HL-60 (cell line): Measurements from ENCODE around the gene GLIS1.

ENCODE experiments used
- DNase-seq, 2 experiments: peaks; one replicate each; pipeline ENCODE4 v3.0.0-alpha.2; 2010 to 2020; ENCODE audit warnings: low read depth in 1 of 2, low spot score in 1 of 2
- H3K27ac ChIP-seq: fragments of 250-450 bp; sonication (Bioruptor Pico); replicated peaks from 2 replicates; pipeline ENCODE4 v1.5.1; 2020; ENCODE audit warnings: mild to moderate bottlenecking, moderate library complexity
- H3K27me3 ChIP-seq: fragments of 250-450 bp; sonication (Bioruptor Pico); 2 replicates; pipeline ENCODE4 v1.5.1; 2021; ENCODE audit warnings: mild to moderate bottlenecking, moderate library complexity; ENCODE audit not compliant: insufficient read depth, poor library complexity, severe bottlenecking
- H3K4me3 ChIP-seq: replicated peaks from 2 replicates; pipeline ENCODE4 v1.5.1; 2011; ENCODE audit warnings: mild to moderate bottlenecking, control low read depth, low read length; ENCODE audit not compliant: insufficient read depth
- CTCF ChIP-seq: IDR thresholded peaks from one replicate; pipeline ENCODE4 v1.5.1; 2011; ENCODE audit warnings: low read length, control low read depth, inconsistent platforms; ENCODE audit not compliant: insufficient read depth
- GABPA ChIP-seq: IDR thresholded peaks from 2 replicates; pipeline ENCODE4 v1.6.1; 2012; ENCODE audit warnings: low read depth
- POLR2AphosphoS5 ChIP-seq: IDR thresholded peaks from 2 replicates; pipeline ENCODE4 v1.6.1; 2012; ENCODE audit warnings: low read depth
- REST ChIP-seq: IDR thresholded peaks from 2 replicates; pipeline ENCODE4 v1.6.1; 2012; ENCODE audit warnings: low read depth; ENCODE audit not compliant: insufficient replicate concordance
- SPI1 ChIP-seq: IDR thresholded peaks from 2 replicates; pipeline ENCODE4 v1.6.1; 2012; ENCODE audit warnings: low read depth, mild to moderate bottlenecking, borderline replicate concordance

Gene GLIS1

GRCh38 chr1:53727461-53728092 lies 11.4 kb downstream of the GLIS1 start:
- TF ChIP-seq CTCF (no peak), REST (no peak)
- DNase-seq = no peak
- no peak overlapping the region for H3K4me3 ChIP-seq
- H3K27me3 ChIP-seq = peaks cover 4% of the 10 kb centered on the region
- H3K27ac ChIP-seq = no peak overlapping the region

GRCh38 chr1:53726009-53726600 lies 12.9 kb downstream of the GLIS1 start:
- DNase-seq = no peak
- peaks cover 4% of the 10 kb centered on the region for H3K27me3 ChIP-seq
- H3K27ac ChIP-seq = no peak overlapping the region
- H3K4me3 ChIP-seq = no peak overlapping the region
- TF ChIP-seq REST = no peak
- TF ChIP-seq CTCF = no peak
- no peak for TF ChIP-seq GABPA
- no peak for TF ChIP-seq POLR2AphosphoS5
- no peak for TF ChIP-seq SPI1

GRCh38 chr1:53725238-53725689 lies 13.7 kb downstream of the GLIS1 start:
- H3K27ac ChIP-seq = no peak overlapping the region
- TF ChIP-seq REST (no peak), POLR2AphosphoS5 (no peak), SPI1 (no peak), CTCF (no peak), GABPA (no peak)
- no peak overlapping the region for H3K4me3 ChIP-seq
- H3K27me3 ChIP-seq = peaks cover 2% of the 10 kb centered on the region
- no peak for DNase-seq
